Upper lobe of left lung (tissue), 6 donors: Measurements from ENCODE around the gene LCE2A. TPM values are rescaled to one million over a fixed set of nuclear protein-coding genes. Genes with fewer than 3 reads are reported as not detected.

Source experiments
- ATAC-seq, 2 donors: fragments of 200-7000 bp; cut with Tn5 transposase; one replicate each; pipeline ENCODE4 v1.9.1; 2022; ENCODE audit warnings: mild to moderate bottlenecking in 2 of 2, moderate library complexity in 2 of 2; ENCODE audit not compliant: low FRiP score in 2 of 2
- DNase-seq, 2 donors: peaks; one replicate each; pipeline ENCODE4 v3.0.0-alpha.2; 2019 to 2020
- H3K27ac ChIP-seq, 4 donors: fragments of 200-600 bp; sonication (generic); one replicate each; pipeline ENCODE4 v1.5.1; 2016 to 2019
- H3K27me3 ChIP-seq, 4 donors: fragments of 200-600 bp; sonication (generic); one replicate each; pipeline ENCODE4 v1.5.1; 2017 to 2019
- H3K36me3 ChIP-seq, 4 donors: fragments of 200-600 bp; sonication (generic); one replicate each; pipeline ENCODE4 v1.5.1; 2016 to 2019
- H3K4me1 ChIP-seq, 4 donors: fragments of 200-600 bp; sonication (generic); one replicate each; pipeline ENCODE4 v1.5.1; 2018 to 2019
- H3K4me3 ChIP-seq, 4 donors: fragments of 200-600 bp; sonication (generic); one replicate each; pipeline ENCODE4 v1.5.1; 2017 to 2019; ENCODE audit warnings: mild to moderate bottlenecking in 2 of 4, moderate library complexity in 1 of 4
- H3K9me3 ChIP-seq, 4 donors: fragments of 200-600 bp; sonication (generic); one replicate each; pipeline ENCODE4 v1.5.1; 2018 to 2019
- CTCF ChIP-seq, 6 experiments: fragments of 450-650 bp in 4 of 6; fragments of 200-600 bp in 2 of 6; sonication (generic) in 2 of 6; IDR thresholded peaks; one replicate each; pipeline ENCODE4 v1.5.1; 2016 to 2019; ENCODE audit warnings: antibody characterized with exemption in 6 of 6
- EP300 ChIP-seq, 4 donors: sonication (generic); formaldehyde crosslinking; IDR thresholded peaks; one replicate each; pipeline ENCODE4 v1.5.1; 2017; ENCODE audit warnings: antibody characterized with exemption in 4 of 4, control low read depth in 2 of 4
- POLR2A ChIP-seq, 4 donors: fragments of 450-650 bp; IDR thresholded peaks; one replicate each; pipeline ENCODE4 v1.5.1; 2016 to 2017; ENCODE audit warnings: antibody characterized with exemption in 4 of 4, mild to moderate bottlenecking in 2 of 4
- POLR2AphosphoS5 ChIP-seq, 2 donors: sonication (generic); formaldehyde crosslinking; IDR thresholded peaks; one replicate each; pipeline ENCODE4 v1.5.1; 2017; ENCODE audit warnings: antibody characterized with exemption in 2 of 2
- WGBS, 2 donors: methylation state at CpG; one replicate each; pipeline ENCODE4 v1.1.5; 2017 to 2018; 5-methylcytosine and 5-hydroxymethylcytosine counted together
- total RNA-seq, 6 donors: library from RNA; depleted of rRNA in 4 of 6; stranded (reverse); fragments of >200 nt in 4 of 6; gene quantifications; one replicate each; pipeline versions ENCODE4 v1.1.0 to v1.2.1, GENCODE V29; 2016 to 2021
- donor health status: DM: no; HTN: no; CAD: no; lungs with moderate emphysema.
- donor health status: DM: no; HTN: yes; CAD: no; lungs with severe emphysema.

LCE2A gene
- total RNA-seq, 6 donors from 2014 or later: not detected

DNA sequence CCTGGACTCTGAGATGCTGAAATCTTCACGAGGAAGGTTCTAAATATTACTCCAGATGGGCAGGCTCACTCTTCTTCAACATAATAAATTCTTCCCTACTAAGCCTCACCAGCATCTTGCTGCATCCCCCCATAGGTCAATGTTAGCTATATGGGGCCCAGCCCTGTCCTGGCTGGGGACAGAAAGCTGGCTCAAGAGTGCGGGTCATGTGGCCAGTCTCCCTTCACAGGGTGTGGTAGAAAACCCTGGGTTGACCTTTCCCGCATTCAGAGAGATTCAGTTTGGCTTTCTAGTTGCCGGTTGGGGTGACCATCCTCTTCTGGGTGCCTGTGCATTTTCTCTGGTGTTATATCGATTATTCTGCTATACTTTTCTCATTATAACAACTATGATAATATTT is 39.9 kb downstream of the LCE2A start:
- DNase-seq (no peak), ATAC-seq (no peak)
- Histone ChIP-seq H3K4me1 (no peaks in the 10 kb centered on the region), H3K4me3 (no peak overlapping the region), H3K9me3 (no peaks in the 10 kb centered on the region), H3K36me3 (no peaks in the 10 kb centered on the region), H3K27me3 (no peaks in the 10 kb centered on the region), H3K27ac (no peak overlapping the region)
- WGBS, 2 donors: 74 to 79% methylated on average over 4 to 5 of the region's 5 CpGs
- TF ChIP-seq POLR2AphosphoS5 (IDR thresholded peaks at IDR 0.05) (no peak), EP300 (IDR thresholded peaks at IDR 0.05) (no peak), POLR2A (IDR thresholded peaks at IDR 0.05) (no peak), CTCF (IDR thresholded peaks at IDR 0.05) (no peak)

GRCh38 chr1:152739841-152740240 is 41.7 kb downstream of the LCE2A start:
- no peak for ATAC-seq
- DNase-seq: no peak
- Histone ChIP-seq H3K36me3 (no peaks in the 10 kb centered on the region), H3K9me3 (no peaks in the 10 kb centered on the region), H3K4me1 (no peaks in the 10 kb centered on the region), H3K4me3 (no peak overlapping the region), H3K27me3 (no peaks in the 10 kb centered on the region), H3K27ac (no peak overlapping the region)
- WGBS, 2 donors: 85 to 86% methylated on average over 3 of the region's 3 CpGs
- TF ChIP-seq POLR2AphosphoS5 (IDR thresholded peaks at IDR 0.05) (no peak), EP300 (IDR thresholded peaks at IDR 0.05) (no peak), POLR2A (IDR thresholded peaks at IDR 0.05) (no peak), CTCF (IDR thresholded peaks at IDR 0.05) (no peak)

GRCh38 chr1:152741656-152742055 is 43.5 kb downstream of the LCE2A start:
- no peak overlapping the region for H3K27ac ChIP-seq
- no peaks in the 10 kb centered on the region for H3K9me3 ChIP-seq
- no peaks in the 10 kb centered on the region for H3K4me1 ChIP-seq
- TF ChIP-seq POLR2AphosphoS5 (IDR thresholded peaks at IDR 0.05) (no peak), EP300 (IDR thresholded peaks at IDR 0.05) (no peak), CTCF (IDR thresholded peaks at IDR 0.05) (no peak), POLR2A (IDR thresholded peaks at IDR 0.05) (no peak)
- H3K27me3 ChIP-seq: no peaks in the 10 kb centered on the region
- ATAC-seq (no peak), DNase-seq (no peak)
- H3K4me3 ChIP-seq: no peak overlapping the region
- H3K36me3 ChIP-seq: no peaks in the 10 kb centered on the region

- no peak for ATAC-seq
- 46 to 63% methylated on average over 2 of the region's 2 CpGs for WGBS, 2 donors
These were observed 45.4 kb downstream of the LCE2A start for GRCh38 chr1:152743371-152744145.

More at GRCh38 chr1:152743371-152744145, 45.4 kb downstream of the LCE2A start:
- Histone ChIP-seq H3K4me3 (no peak overlapping the region), H3K27ac (no peak overlapping the region), H3K36me3 (no peaks in the 10 kb centered on the region), H3K9me3 (no peaks in the 10 kb centered on the region), H3K4me1 (no peaks in the 10 kb centered on the region), H3K27me3 (no peaks in the 10 kb centered on the region)
- TF ChIP-seq EP300 (IDR thresholded peaks at IDR 0.05) (no peak), POLR2AphosphoS5 (IDR thresholded peaks at IDR 0.05) (no peak), CTCF (IDR thresholded peaks at IDR 0.05) (no peak), POLR2A (IDR thresholded peaks at IDR 0.05) (no peak)
- no peak for DNase-seq
